Measurements from ENCODE around the gene CNTN1. TPM values are rescaled to one million over a fixed set of nuclear protein-coding genes. Genes with fewer than 3 reads are reported as not detected.

CNTN1 gene
- total RNA-seq, 1 donor, result 0.36 TPM

DNA sequence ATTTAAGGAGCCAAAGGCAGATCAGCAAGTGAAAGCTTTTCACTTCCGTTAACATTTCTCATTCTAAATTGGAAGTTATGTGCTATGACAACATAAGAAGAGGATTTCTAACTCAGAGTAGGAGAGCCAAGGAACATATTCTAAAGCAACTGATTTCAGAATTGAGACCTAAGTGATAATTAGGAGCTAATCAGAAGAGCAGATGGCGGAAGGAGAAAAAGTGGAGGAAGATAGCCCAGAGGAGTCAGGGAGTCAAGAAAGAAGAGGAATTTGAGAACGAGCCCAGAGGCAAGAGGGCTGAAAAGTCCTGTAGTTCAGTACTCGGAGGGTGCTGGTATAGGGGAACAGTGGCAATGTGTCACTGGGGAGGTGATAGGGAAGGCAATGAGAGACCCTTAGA lies 162.4 kb downstream of the CNTN1 start:
- no peaks in the 10 kb centered on the region for H3K79me2 ChIP-seq (ENCODE audit: insufficient read depth, low read length)
- no peak overlapping the region for H3K27ac ChIP-seq (ENCODE audit: low read depth, low read length)

DNA sequence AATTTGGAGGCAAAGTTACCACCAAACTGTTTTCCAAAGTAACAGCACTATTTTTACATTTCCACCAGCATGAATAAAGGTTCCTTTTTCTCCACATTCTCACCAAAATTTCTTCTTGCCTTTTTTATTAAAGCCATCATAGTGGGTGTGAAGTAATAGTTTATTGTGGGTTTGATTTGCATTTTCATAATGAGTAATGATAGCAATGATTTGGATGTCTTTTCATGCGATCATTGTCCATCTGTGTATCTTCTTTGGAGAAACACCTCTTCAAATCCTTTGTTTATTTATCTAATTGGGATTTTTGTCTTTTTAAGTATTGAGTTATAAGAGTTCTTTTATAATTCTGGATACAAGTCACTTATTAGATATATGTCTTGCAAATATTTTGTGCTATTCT lies 172.7 kb downstream of the CNTN1 start:
- no peaks in the 10 kb centered on the region for H3K36me3 ChIP-seq (ENCODE audit: insufficient read depth, low read length)
- no peak overlapping the region for H3K4me3 ChIP-seq (ENCODE audit: insufficient read depth, low read length)
- DNase-seq (ENCODE audit: insufficient read length, low spot score, missing footprints), result no peak
- no peak overlapping the region for H2AFZ ChIP-seq (ENCODE audit: low read length)
- H3K27ac ChIP-seq (ENCODE audit: low read depth, low read length), result no peak overlapping the region
- no peak overlapping the region for H3K4me2 ChIP-seq (ENCODE audit: insufficient read depth, low read length)
- no peaks in the 10 kb centered on the region for H3K27me3 ChIP-seq (ENCODE audit: insufficient read depth, low read length)
- TF ChIP-seq, protein P1, sequence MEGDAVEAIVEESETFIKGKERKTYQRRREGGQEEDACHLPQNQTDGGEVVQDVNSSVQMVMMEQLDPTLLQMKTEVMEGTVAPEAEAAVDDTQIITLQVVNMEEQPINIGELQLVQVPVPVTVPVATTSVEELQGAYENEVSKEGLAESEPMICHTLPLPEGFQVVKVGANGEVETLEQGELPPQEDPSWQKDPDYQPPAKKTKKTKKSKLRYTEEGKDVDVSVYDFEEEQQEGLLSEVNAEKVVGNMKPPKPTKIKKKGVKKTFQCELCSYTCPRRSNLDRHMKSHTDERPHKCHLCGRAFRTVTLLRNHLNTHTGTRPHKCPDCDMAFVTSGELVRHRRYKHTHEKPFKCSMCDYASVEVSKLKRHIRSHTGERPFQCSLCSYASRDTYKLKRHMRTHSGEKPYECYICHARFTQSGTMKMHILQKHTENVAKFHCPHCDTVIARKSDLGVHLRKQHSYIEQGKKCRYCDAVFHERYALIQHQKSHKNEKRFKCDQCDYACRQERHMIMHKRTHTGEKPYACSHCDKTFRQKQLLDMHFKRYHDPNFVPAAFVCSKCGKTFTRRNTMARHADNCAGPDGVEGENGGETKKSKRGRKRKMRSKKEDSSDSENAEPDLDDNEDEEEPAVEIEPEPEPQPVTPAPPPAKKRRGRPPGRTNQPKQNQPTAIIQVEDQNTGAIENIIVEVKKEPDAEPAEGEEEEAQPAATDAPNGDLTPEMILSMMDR (IDR thresholded peaks at IDR 0.05; ENCODE audit: extremely low read depth, low read depth, low read length), result no peak
- no peaks in the 10 kb centered on the region for H3K4me1 ChIP-seq (ENCODE audit: insufficient read depth, low read length)
- no peaks in the 10 kb centered on the region for H3K79me2 ChIP-seq (ENCODE audit: insufficient read depth, low read length)
- no peaks in the 10 kb centered on the region for H4K20me1 ChIP-seq (ENCODE audit: insufficient read depth, low read length)
- H3K9me3 ChIP-seq (ENCODE audit: low read depth, low read length), result no peaks in the 10 kb centered on the region

More for the DNA sequence above, 162.4 kb downstream of the CNTN1 start:
- H3K36me3 ChIP-seq (ENCODE audit: insufficient read depth, low read length), result no peaks in the 10 kb centered on the region
- no peaks in the 10 kb centered on the region for H4K20me1 ChIP-seq (ENCODE audit: insufficient read depth, low read length)
- H3K4me3 ChIP-seq (ENCODE audit: insufficient read depth, low read length), result no peak overlapping the region
- no peaks in the 10 kb centered on the region for H3K27me3 ChIP-seq (ENCODE audit: insufficient read depth, low read length)
- no peak for DNase-seq (ENCODE audit: insufficient read length, low spot score, missing footprints)
- H3K4me1 ChIP-seq (ENCODE audit: insufficient read depth, low read length), result no peaks in the 10 kb centered on the region
- H3K9me3 ChIP-seq (ENCODE audit: low read depth, low read length), result no peaks in the 10 kb centered on the region
- TF ChIP-seq, protein P1 (IDR thresholded peaks at IDR 0.05; ENCODE audit: extremely low read depth, low read depth, low read length), result no peak
- H3K4me2 ChIP-seq (ENCODE audit: insufficient read depth, low read length), result no peak overlapping the region
- H2AFZ ChIP-seq (ENCODE audit: low read length), result no peak overlapping the region

DNA sequence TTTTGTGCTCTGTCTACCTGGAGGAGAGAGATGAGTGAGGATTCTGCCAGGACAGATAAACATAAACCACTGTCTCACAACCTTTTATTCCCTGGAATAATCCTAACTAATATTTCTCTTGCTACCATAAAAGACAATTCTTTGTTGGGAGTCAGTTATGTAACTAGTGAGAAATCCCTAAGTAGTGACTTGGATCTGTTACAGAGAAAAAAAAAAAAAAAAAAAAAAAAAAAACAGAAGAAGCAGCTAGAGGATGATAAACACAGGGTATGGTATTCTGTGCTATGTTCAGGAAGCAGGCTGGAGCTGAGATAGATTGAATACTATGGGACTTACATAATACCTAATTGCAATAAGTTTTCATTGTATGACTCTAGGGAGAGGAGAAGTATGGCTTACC lies 178.7 kb downstream of the CNTN1 start:
- H4K20me1 ChIP-seq (ENCODE audit: insufficient read depth, low read length), result no peaks in the 10 kb centered on the region
- H3K4me1 ChIP-seq (ENCODE audit: insufficient read depth, low read length), result no peaks in the 10 kb centered on the region
- no peak for DNase-seq (ENCODE audit: insufficient read length, low spot score, missing footprints)
- no peak overlapping the region for H2AFZ ChIP-seq (ENCODE audit: low read length)
- no peak overlapping the region for H3K27ac ChIP-seq (ENCODE audit: low read depth, low read length)
- no peak overlapping the region for H3K4me3 ChIP-seq (ENCODE audit: insufficient read depth, low read length)
- no peaks in the 10 kb centered on the region for H3K79me2 ChIP-seq (ENCODE audit: insufficient read depth, low read length)
- TF ChIP-seq, protein P1 (IDR thresholded peaks at IDR 0.05; ENCODE audit: extremely low read depth, low read depth, low read length), result no peak
- H3K27me3 ChIP-seq (ENCODE audit: insufficient read depth, low read length), result no peaks in the 10 kb centered on the region
- no peaks in the 10 kb centered on the region for H3K36me3 ChIP-seq (ENCODE audit: insufficient read depth, low read length)
- H3K4me2 ChIP-seq (ENCODE audit: insufficient read depth, low read length), result no peak overlapping the region
- no peaks in the 10 kb centered on the region for H3K9me3 ChIP-seq (ENCODE audit: low read depth, low read length)

DNA sequence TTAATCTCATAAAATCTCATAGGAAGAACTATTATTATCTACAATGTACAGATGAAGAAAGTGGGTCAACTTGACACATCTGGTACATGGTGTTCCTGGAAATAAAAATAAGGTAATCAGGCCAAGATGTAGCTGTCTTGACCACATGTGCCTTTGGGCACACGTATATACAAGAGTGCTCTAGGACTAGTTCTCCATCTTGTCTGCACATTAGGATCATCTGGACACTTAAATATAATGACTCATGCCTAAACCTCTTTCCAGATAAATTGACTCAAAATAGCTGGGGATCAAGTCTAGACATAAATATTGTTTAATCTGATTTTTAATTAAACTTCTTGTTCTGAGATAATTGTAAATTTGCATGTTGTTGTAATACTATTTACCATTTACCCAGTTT lies 182.6 kb downstream of the CNTN1 start:
- H3K36me3 ChIP-seq (ENCODE audit: insufficient read depth, low read length), result no peaks in the 10 kb centered on the region
- H3K79me2 ChIP-seq (ENCODE audit: insufficient read depth, low read length), result no peaks in the 10 kb centered on the region
- H3K9me3 ChIP-seq (ENCODE audit: low read depth, low read length), result no peaks in the 10 kb centered on the region
- no peaks in the 10 kb centered on the region for H3K27me3 ChIP-seq (ENCODE audit: insufficient read depth, low read length)
- H3K27ac ChIP-seq (ENCODE audit: low read depth, low read length), result no peak overlapping the region
- H3K4me3 ChIP-seq (ENCODE audit: insufficient read depth, low read length), result no peak overlapping the region
- no peak overlapping the region for H2AFZ ChIP-seq (ENCODE audit: low read length)
- H3K4me2 ChIP-seq (ENCODE audit: insufficient read depth, low read length), result no peak overlapping the region
- no peak for DNase-seq (ENCODE audit: insufficient read length, low spot score, missing footprints)
- H4K20me1 ChIP-seq (ENCODE audit: insufficient read depth, low read length), result no peaks in the 10 kb centered on the region
- no peaks in the 10 kb centered on the region for H3K4me1 ChIP-seq (ENCODE audit: insufficient read depth, low read length)
- TF ChIP-seq, protein P1 (IDR thresholded peaks at IDR 0.05; ENCODE audit: extremely low read depth, low read depth, low read length), result no peak
